Right lung (tissue), 10 donors: ENCODE results near the gene TCF7. TPM values are rescaled to one million over a fixed set of nuclear protein-coding genes. Genes with fewer than 3 reads are reported as not detected.

Source experiments
- DNase-seq, 2 donors: peaks; one replicate each; pipeline ENCODE4 v3.0.0-alpha.2; 2013
- long read RNA-seq, 8 donors: transcript quantifications; one replicate each; lab custom pipeline, GENCODE V29; 2026
- polyA plus RNA-seq, 5 donors: library from polyadenylated mRNA; unstranded; fragments of 120-200 nt; gene quantifications; one replicate each; pipeline versions ENCODE4 v1.2.1 to v1.2.3, GENCODE V29; 2013; ENCODE audit warnings: inconsistent platforms in 1 of 5, low replicate concordance in 1 of 5; ENCODE audit not compliant: insufficient read length in 5 of 5, insufficient read depth in 1 of 5

TCF7 gene
- 10 to 100 TPM; 14.9 to 18.9 (median 16.4) TPM for polyA plus RNA-seq
- long read RNA-seq, donor 1, partial matches to known transcripts = 1,415 of 1,467 reads
- long read RNA-seq, donor 1, other reads (novel, unspliced or antisense) = 47 of 1,467 reads
- long read RNA-seq, donor 2, partial matches to known transcripts = 0 of 3 reads
- long read RNA-seq, donor 2, other reads (novel, unspliced or antisense) = 0 of 3 reads
- long read RNA-seq, donor 3, partial matches to known transcripts = 939 of 985 reads
- long read RNA-seq, donor 3, other reads (novel, unspliced or antisense) = 44 of 985 reads
- long read RNA-seq, donor 4, partial matches to known transcripts = 0 of 1 reads
- long read RNA-seq, donor 4, other reads (novel, unspliced or antisense) = 0 of 1 reads
- long read RNA-seq, donor 5 = 0 reads
- long read RNA-seq, donor 6, partial matches to known transcripts = 984 of 1,105 reads
- long read RNA-seq, donor 6, other reads (novel, unspliced or antisense) = 117 of 1,105 reads
- long read RNA-seq, donor 7, partial matches to known transcripts = 0 of 3 reads
- long read RNA-seq, donor 7, other reads (novel, unspliced or antisense) = 0 of 3 reads
- long read RNA-seq, donor 8, partial matches to known transcripts = 0 of 5 reads
- long read RNA-seq, donor 8, other reads (novel, unspliced or antisense) = 0 of 5 reads

- DNase-seq = peak; percentile 73 to 74
Observed at GRCh38 chr5:134113902-134114875, at the start of gene TCF7. Gene TCF7 (plus strand): TSS chr5:134114681. CDS start chr5:134114907, 226 bp downstream.

GRCh38 chr5:134069553-134069952 is 44.9 kb upstream of the TCF7 start:
- no peak for DNase-seq

- DNase-seq = peak; percentile 24
Observed at GRCh38 chr5:134070725-134071613, 43.5 kb upstream of the TCF7 start.

- DNase-seq = no peak
Observed at GRCh38 chr5:134071614-134072207, 42.8 kb upstream of the TCF7 start.

GRCh38 chr5:134072471-134073210 is 41.8 kb upstream of the TCF7 start:
- no peak for DNase-seq

GRCh38 chr5:134073404-134073803 is 41.1 kb upstream of the TCF7 start:
- no peak for DNase-seq

GRCh38 chr5:134075102-134075501 is 39.4 kb upstream of the TCF7 start:
- DNase-seq = no peak

- no peak for DNase-seq
Observed at GRCh38 chr5:134077926-134078580, 36.4 kb upstream of the TCF7 start.

GRCh38 chr5:134079748-134080581 is 34.5 kb upstream of the TCF7 start:
- DNase-seq = no peak

- DNase-seq = no peak
Observed at GRCh38 chr5:134082264-134082992, 32.1 kb upstream of the TCF7 start.

GRCh38 chr5:134083517-134083916 is 31.0 kb upstream of the TCF7 start:
- DNase-seq = no peak

- no peak for DNase-seq
Observed at GRCh38 chr5:134084022-134084565, 30.4 kb upstream of the TCF7 start.

- DNase-seq = no peak
Observed at GRCh38 chr5:134084570-134084969, 29.9 kb upstream of the TCF7 start.

- no peak for DNase-seq
Observed at GRCh38 chr5:134085411-134085810, 29.1 kb upstream of the TCF7 start.

- DNase-seq = no peak
Observed at GRCh38 chr5:134086225-134086942, 28.1 kb upstream of the TCF7 start.

- DNase-seq = no peak
Observed at GRCh38 chr5:134086943-134087305, 27.6 kb upstream of the TCF7 start.

- no peak for DNase-seq
Observed at GRCh38 chr5:134088291-134088690, 26.2 kb upstream of the TCF7 start.
